ENCODE results near the gene TOPORS. TPM values are rescaled to one million over a fixed set of nuclear protein-coding genes. Genes with fewer than 3 reads are reported as not detected.

TOPORS gene
- total RNA-seq, 2 donors from 2014 or later = 25.4 to 29.5 TPM

GRCh38 chr9:32570262-32570661, 17.9 kb upstream of the TOPORS start:
- no peaks in the 10 kb centered on the region for H3K27me3 Mint-ChIP-seq (ENCODE audit: insufficient read depth)
- H3K4me3 ChIP-seq (ENCODE audit: low read length) = no peak overlapping the region
- peaks cover 5% of the 10 kb centered on the region for H3K4me1 ChIP-seq (ENCODE audit: control insufficient read depth, insufficient read depth, low read length)
- no peak for DNase-seq
- no peak overlapping the region for H3K9ac ChIP-seq (ENCODE audit: extremely low read depth, low read length, poor library complexity, severe bottlenecking)
- H3K27ac ChIP-seq (ENCODE audit: low read depth, low read length) = no peak overlapping the region
- H3K36me3 ChIP-seq (ENCODE audit: control insufficient read depth, insufficient read depth, low read length) = peaks cover 20% of the 10 kb centered on the region
- H3K4me1 Mint-ChIP-seq = peaks cover 6% of the 10 kb centered on the region
- 94 to 96% methylated on average over 3 to 4 of the region's 4 CpGs for WGBS, 2 experiments (ENCODE audit: insufficient coverage in 1 of 2, insufficient read length in 1 of 2)
- no peaks in the 10 kb centered on the region for H3K27me3 ChIP-seq (ENCODE audit: control insufficient read depth, insufficient read depth, low read length, poor library complexity, severe bottlenecking)
- H3K9me3 ChIP-seq (ENCODE audit: control insufficient read depth, low read length) = no peaks in the 10 kb centered on the region
- H3K36me3 Mint-ChIP-seq (ENCODE audit: low read depth) = peaks cover 35% of the 10 kb centered on the region
- H3K9me3 Mint-ChIP-seq = no peaks in the 10 kb centered on the region
- TF ChIP-seq CTCF (conservative IDR thresholded peaks at IDR 0.05) = no peak
- no peak overlapping the region for H3K4me3 Mint-ChIP-seq
- no peak overlapping the region for H3K27ac Mint-ChIP-seq

- peaks cover 2% of the 10 kb centered on the region for H3K4me1 Mint-ChIP-seq
- H3K4me3 Mint-ChIP-seq = no peak overlapping the region
- no peak for DNase-seq
- 93 to 95% methylated on average over 17 to 26 of the region's 26 CpGs for WGBS, 2 experiments (ENCODE audit: insufficient coverage in 1 of 2, insufficient read length in 1 of 2)
- peaks cover 2% of the 10 kb centered on the region for H3K4me1 ChIP-seq (ENCODE audit: control insufficient read depth, insufficient read depth, low read length)
- H3K27ac Mint-ChIP-seq = no peak overlapping the region
- no peaks in the 10 kb centered on the region for H3K9me3 ChIP-seq (ENCODE audit: control insufficient read depth, low read length)
- peaks cover 32% of the 10 kb centered on the region for H3K36me3 ChIP-seq (ENCODE audit: control insufficient read depth, insufficient read depth, low read length)
- H3K36me3 Mint-ChIP-seq (ENCODE audit: low read depth) = peaks cover 39% of the 10 kb centered on the region
- H3K4me3 ChIP-seq (ENCODE audit: low read length) = no peak overlapping the region
- H3K9ac ChIP-seq (ENCODE audit: extremely low read depth, low read length, poor library complexity, severe bottlenecking) = no peak overlapping the region
- H3K9me3 Mint-ChIP-seq = no peaks in the 10 kb centered on the region
- H3K27me3 Mint-ChIP-seq (ENCODE audit: insufficient read depth) = no peaks in the 10 kb centered on the region
- no peak for TF ChIP-seq CTCF (conservative IDR thresholded peaks at IDR 0.05)
- H3K27me3 ChIP-seq (ENCODE audit: control insufficient read depth, insufficient read depth, low read length, poor library complexity, severe bottlenecking) = no peaks in the 10 kb centered on the region
- no peak overlapping the region for H3K27ac ChIP-seq (ENCODE audit: low read depth, low read length)
These were observed 14.4 kb upstream of the TOPORS start for GRCh38 chr9:32566770-32567169.

GRCh38 chr9:32565967-32566366, 13.6 kb upstream of the TOPORS start:
- WGBS, 2 experiments (ENCODE audit: insufficient coverage in 1 of 2, insufficient read length in 1 of 2) = 95 to 100% methylated on average over 4 to 6 of the region's 6 CpGs
- DNase-seq = no peak
- H3K4me3 ChIP-seq (ENCODE audit: low read length) = no peak overlapping the region
- no peaks in the 10 kb centered on the region for H3K4me1 ChIP-seq (ENCODE audit: control insufficient read depth, insufficient read depth, low read length)
- Mint-ChIP-seq H3K4me1 (no peaks in the 10 kb centered on the region), H3K4me3 (no peak overlapping the region), H3K27me3 (ENCODE audit: insufficient read depth) (no peaks in the 10 kb centered on the region), H3K27ac (no peak overlapping the region), H3K36me3 (ENCODE audit: low read depth) (peaks cover 39% of the 10 kb centered on the region), H3K9me3 (no peaks in the 10 kb centered on the region)
- TF ChIP-seq CTCF (conservative IDR thresholded peaks at IDR 0.05) = no peak
- H3K9me3 ChIP-seq (ENCODE audit: control insufficient read depth, low read length) = no peaks in the 10 kb centered on the region
- no peak overlapping the region for H3K9ac ChIP-seq (ENCODE audit: extremely low read depth, low read length, poor library complexity, severe bottlenecking)
- no peaks in the 10 kb centered on the region for H3K27me3 ChIP-seq (ENCODE audit: control insufficient read depth, insufficient read depth, low read length, poor library complexity, severe bottlenecking)
- H3K27ac ChIP-seq (ENCODE audit: low read depth, low read length) = no peak overlapping the region
- peaks cover 32% of the 10 kb centered on the region for H3K36me3 ChIP-seq (ENCODE audit: control insufficient read depth, insufficient read depth, low read length)
